ENCODE results near the gene EPB41L4B. TPM values are rescaled to one million over a fixed set of nuclear protein-coding genes. Genes with fewer than 3 reads are reported as not detected.
"Not testable (repeated sequence)": the region's sequence is repeated elsewhere in the genome, so short reads cannot be mapped to it uniquely, and the experiment has no call there.

The EPB41L4B gene
- total RNA-seq, 1 donor from 2014 or later, result 19.3 TPM

GRCh38 chr9:109230277-109230676 is 90.6 kb downstream of the EPB41L4B start:
- Mint-ChIP-seq H3K27ac (ENCODE audit: unreplicated experiment) (no peak overlapping the region), H3K27me3 (ENCODE audit: unreplicated experiment) (no peaks in the 10 kb centered on the region), H3K36me3 (ENCODE audit: unreplicated experiment) (no peaks in the 10 kb centered on the region), H3K9me3 (ENCODE audit: unreplicated experiment) (no peaks in the 10 kb centered on the region), H3K4me1 (ENCODE audit: unreplicated experiment) (peaks cover 30% of the 10 kb centered on the region), H3K4me3 (ENCODE audit: unreplicated experiment) (no peak overlapping the region)
- no peak for TF ChIP-seq CTCF (IDR thresholded peaks at IDR 0.05)
- peak; percentile 7 for DNase-seq (ENCODE audit: extremely low spot score, unreplicated experiment)

DNA sequence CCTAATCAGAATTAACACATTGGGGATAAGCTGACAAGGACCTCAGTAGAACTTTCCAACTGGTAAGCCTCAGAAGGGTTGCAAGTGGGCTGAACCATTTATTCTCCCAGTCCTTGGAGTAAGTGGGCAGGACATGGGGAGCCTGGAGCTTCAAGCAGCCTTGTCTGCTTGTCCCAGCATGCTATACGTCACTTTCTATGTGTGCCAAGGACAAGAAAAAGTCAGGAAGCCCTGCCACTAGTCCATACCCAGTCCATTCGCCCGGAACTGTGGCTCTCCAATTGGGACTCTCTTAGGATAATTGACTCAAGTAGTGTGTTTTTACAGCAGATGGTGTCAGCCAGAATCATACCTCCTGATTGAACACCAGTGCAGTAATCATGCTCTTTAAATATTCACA is 91.2 kb downstream of the EPB41L4B start:
- peak; percentile 46 for DNase-seq (ENCODE audit: extremely low spot score, unreplicated experiment)
- Mint-ChIP-seq H3K27ac (ENCODE audit: unreplicated experiment) (no peak overlapping the region), H3K27me3 (ENCODE audit: unreplicated experiment) (no peaks in the 10 kb centered on the region), H3K4me3 (ENCODE audit: unreplicated experiment) (no peak overlapping the region), H3K9me3 (ENCODE audit: unreplicated experiment) (no peaks in the 10 kb centered on the region), H3K36me3 (ENCODE audit: unreplicated experiment) (no peaks in the 10 kb centered on the region), H3K4me1 (ENCODE audit: unreplicated experiment) (peaks cover 30% of the 10 kb centered on the region)
- TF ChIP-seq CTCF (IDR thresholded peaks at IDR 0.05), result no peak

GRCh38 chr9:109228093-109228642 is 92.7 kb downstream of the EPB41L4B start:
- no peaks in the 10 kb centered on the region for H3K36me3 Mint-ChIP-seq (ENCODE audit: unreplicated experiment)
- H3K27me3 Mint-ChIP-seq (ENCODE audit: unreplicated experiment), result no peaks in the 10 kb centered on the region
- no peak overlapping the region for H3K4me3 Mint-ChIP-seq (ENCODE audit: unreplicated experiment)
- TF ChIP-seq CTCF (IDR thresholded peaks at IDR 0.05), result no peak
- no peak for DNase-seq (ENCODE audit: extremely low spot score, unreplicated experiment)
- no peaks in the 10 kb centered on the region for H3K9me3 Mint-ChIP-seq (ENCODE audit: unreplicated experiment)
- no peak overlapping the region for H3K27ac Mint-ChIP-seq (ENCODE audit: unreplicated experiment)
- H3K4me1 Mint-ChIP-seq (ENCODE audit: unreplicated experiment), result peaks cover 21% of the 10 kb centered on the region

DNA sequence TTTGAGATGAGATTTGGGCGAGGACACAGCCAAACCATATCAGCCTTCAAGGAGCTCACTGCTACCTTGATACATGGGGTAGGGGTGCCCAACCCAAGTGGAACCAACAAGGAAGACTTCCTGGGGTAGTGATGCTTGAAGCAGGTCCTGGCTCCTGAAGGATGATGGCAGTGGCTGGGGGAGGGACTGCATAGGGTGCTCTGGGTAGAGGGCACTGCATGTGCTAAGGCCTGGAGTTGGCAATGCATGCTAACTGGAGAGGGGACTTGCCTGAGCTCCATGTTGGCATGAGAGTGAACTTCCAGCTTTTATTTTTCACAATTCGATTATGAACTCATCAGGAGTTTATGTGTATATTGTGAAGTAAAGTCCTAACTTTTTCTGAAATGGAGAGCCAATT is 95.2 kb downstream of the EPB41L4B start:
- peak; percentile 54 for DNase-seq (ENCODE audit: extremely low spot score, unreplicated experiment)
- Mint-ChIP-seq H3K9me3 (ENCODE audit: unreplicated experiment) (peaks cover 4% of the 10 kb centered on the region), H3K27ac (ENCODE audit: unreplicated experiment) (no peak overlapping the region), H3K36me3 (ENCODE audit: unreplicated experiment) (no peaks in the 10 kb centered on the region), H3K4me3 (ENCODE audit: unreplicated experiment) (no peak overlapping the region), H3K27me3 (ENCODE audit: unreplicated experiment) (peaks cover 7% of the 10 kb centered on the region), H3K4me1 (ENCODE audit: unreplicated experiment) (no peaks in the 10 kb centered on the region)
- no peak for TF ChIP-seq CTCF (IDR thresholded peaks at IDR 0.05)

GRCh38 chr9:109224751-109225150 is 96.1 kb downstream of the EPB41L4B start:
- Mint-ChIP-seq H3K36me3 (ENCODE audit: unreplicated experiment) (no peaks in the 10 kb centered on the region), H3K4me3 (ENCODE audit: unreplicated experiment) (no peak overlapping the region), H3K4me1 (ENCODE audit: unreplicated experiment) (no peaks in the 10 kb centered on the region), H3K27ac (ENCODE audit: unreplicated experiment) (no peak overlapping the region), H3K9me3 (ENCODE audit: unreplicated experiment) (peaks cover 4% of the 10 kb centered on the region), H3K27me3 (ENCODE audit: unreplicated experiment) (peaks cover 11% of the 10 kb centered on the region)
- no peak for DNase-seq (ENCODE audit: extremely low spot score, unreplicated experiment)
- TF ChIP-seq CTCF (IDR thresholded peaks at IDR 0.05), result no peak

- not testable (repeated sequence) for DNase-seq (ENCODE audit: extremely low spot score, unreplicated experiment); H3K36me3 Mint-ChIP-seq (ENCODE audit: unreplicated experiment); H3K4me3 Mint-ChIP-seq (ENCODE audit: unreplicated experiment); H3K27ac Mint-ChIP-seq (ENCODE audit: unreplicated experiment); H3K4me1 Mint-ChIP-seq (ENCODE audit: unreplicated experiment); H3K9me3 Mint-ChIP-seq (ENCODE audit: unreplicated experiment)
- H3K27me3 Mint-ChIP-seq (ENCODE audit: unreplicated experiment), result peaks cover 11% of the 10 kb centered on the region
Measured at GRCh38 chr9:109218242-109218641, 102.6 kb downstream of the EPB41L4B start.
